T-cell (primary cell): ENCODE data around the gene FHOD3. TPM values are rescaled to one million over a fixed set of nuclear protein-coding genes. Genes with fewer than 3 reads are reported as not detected.

Source experiments
- ATAC-seq, 4 experiments: fragments of 200-7000 bp in 3 of 4; fragments of 150-1000 bp in 1 of 4; cut with Tn5 transposase; replicated peaks in 1 of 4; 1 replicate in 3 of 4; 2 replicates in 1 of 4; pipeline ENCODE4 v1.10.0; 2021; ENCODE audit warnings: moderate library complexity in 3 of 4, mild to moderate bottlenecking in 2 of 4, moderate number of reproducible peaks in 1 of 4
- CTCF ChIA-PET, 2 donors: fragments of 300-600 bp; sonication (Branson Sonifier 250); formaldehyde crosslinking; loops; one replicate each; lab custom pipeline; 2022; ENCODE audit warnings: antibody characterized with exemption in 2 of 2; lab: Charles Lee
- POLR2A ChIA-PET, 2 donors: fragments of 300-600 bp; sonication (Branson Sonifier 250); formaldehyde crosslinking; loops; one replicate each; lab custom pipeline; 2022; ENCODE audit warnings: antibody characterized with exemption in 2 of 2; lab: Charles Lee
- DNase-seq, 35 experiments: peaks; one replicate each; pipeline versions ENCODE4 v3.0.0 to v3.0.0-alpha.2; 2013 to 2023
- H3K27ac ChIP-seq: one replicate; pipeline ENCODE4 v1.5.1; 2013; ENCODE audit warnings: low read length
- H3K27me3 ChIP-seq, 2 experiments: replicated peaks in 1 of 2; 1 replicate in 1 of 2; 2 replicates in 1 of 2; pipeline versions ENCODE4 v1.6.1 to v1.7.0; 2013; ENCODE audit warnings: low read length in 1 of 2, mixed read lengths in 1 of 2; ENCODE audit not compliant: control insufficient read depth in 2 of 2, insufficient read depth in 2 of 2; ENCODE audit errors: extremely low read depth in 1 of 2
- H3K36me3 ChIP-seq, 2 donors: 1 replicate in 1 of 2; 2 replicates in 1 of 2; pipeline versions ENCODE4 v1.6.1 to v1.7.0; 2013; ENCODE audit warnings: low read length in 1 of 2; ENCODE audit not compliant: control insufficient read depth in 2 of 2, insufficient read depth in 1 of 2; ENCODE audit errors: extremely low read depth in 1 of 2
- H3K4me1 ChIP-seq, 2 experiments: 1 replicate in 1 of 2; 2 replicates in 1 of 2; pipeline versions ENCODE4 v1.6.1 to v1.7.0; 2013; ENCODE audit warnings: low read length in 2 of 2, mixed read lengths in 1 of 2; ENCODE audit not compliant: insufficient read depth in 2 of 2, control insufficient read depth in 1 of 2; ENCODE audit errors: extremely low read depth in 1 of 2
- H3K4me3 ChIP-seq, 2 donors: 1 replicate in 1 of 2; 2 replicates in 1 of 2; pipeline versions ENCODE4 v1.5.1 to v1.7.0; 2013; ENCODE audit warnings: mild to moderate bottlenecking in 2 of 2, low read length in 1 of 2, moderate library complexity in 1 of 2; ENCODE audit not compliant: control insufficient read depth in 1 of 2; ENCODE audit errors: extremely low read depth in 1 of 2
- H3K9me3 ChIP-seq: 2 replicates; pipeline ENCODE4 v1.7.0; 2013
- H3K27ac Mint-ChIP-seq, 2 donors: one replicate each; pipeline ENCODE4 v1.8.0; 2020 to 2021; ENCODE audit warnings: mild to moderate bottlenecking in 2 of 2, mixed read lengths in 2 of 2
- H3K27me3 Mint-ChIP-seq, 2 donors: one replicate each; pipeline ENCODE4 v1.8.0; 2021 to 2022; ENCODE audit warnings: mixed read lengths in 2 of 2
- H3K36me3 Mint-ChIP-seq: one replicate; pipeline ENCODE4 v1.8.0; 2021; ENCODE audit warnings: mixed read lengths
- H3K4me1 Mint-ChIP-seq, 3 donors: one replicate each; pipeline ENCODE4 v1.8.0; 2020 to 2022; ENCODE audit warnings: mixed read lengths in 3 of 3, mild to moderate bottlenecking in 1 of 3
- H3K4me3 Mint-ChIP-seq, 3 donors: one replicate each; pipeline ENCODE4 v1.8.0; 2020 to 2022; ENCODE audit warnings: mild to moderate bottlenecking in 3 of 3, mixed read lengths in 3 of 3, moderate library complexity in 3 of 3
- H3K9me3 Mint-ChIP-seq, 3 donors: one replicate each; pipeline ENCODE4 v1.8.0; 2020 to 2022; ENCODE audit warnings: mixed read lengths in 3 of 3
- WGBS: methylation state at CpG from one replicate; pipeline ENCODE4 v1.1.5; 2013; ENCODE audit warnings: missing lambda C conversion rate; ENCODE audit not compliant: insufficient coverage; 5-methylcytosine and 5-hydroxymethylcytosine counted together
- total RNA-seq, 35 experiments: library from RNA in 6 of 35; stranded (reverse) in 6 of 35; fragments of 120-200 nt in 1 of 35; gene quantifications; one replicate each; pipeline versions ENCODE4 v1.2.1 to v1.2.4 and lab custom pipeline; 2013 to 2026

The FHOD3 gene
- total RNA-seq, 5 donors from 2014 or later (not counting 1 experiment from before 2014, with no cell fraction given), result 0.06 TPM; not detected in 4

DNA sequence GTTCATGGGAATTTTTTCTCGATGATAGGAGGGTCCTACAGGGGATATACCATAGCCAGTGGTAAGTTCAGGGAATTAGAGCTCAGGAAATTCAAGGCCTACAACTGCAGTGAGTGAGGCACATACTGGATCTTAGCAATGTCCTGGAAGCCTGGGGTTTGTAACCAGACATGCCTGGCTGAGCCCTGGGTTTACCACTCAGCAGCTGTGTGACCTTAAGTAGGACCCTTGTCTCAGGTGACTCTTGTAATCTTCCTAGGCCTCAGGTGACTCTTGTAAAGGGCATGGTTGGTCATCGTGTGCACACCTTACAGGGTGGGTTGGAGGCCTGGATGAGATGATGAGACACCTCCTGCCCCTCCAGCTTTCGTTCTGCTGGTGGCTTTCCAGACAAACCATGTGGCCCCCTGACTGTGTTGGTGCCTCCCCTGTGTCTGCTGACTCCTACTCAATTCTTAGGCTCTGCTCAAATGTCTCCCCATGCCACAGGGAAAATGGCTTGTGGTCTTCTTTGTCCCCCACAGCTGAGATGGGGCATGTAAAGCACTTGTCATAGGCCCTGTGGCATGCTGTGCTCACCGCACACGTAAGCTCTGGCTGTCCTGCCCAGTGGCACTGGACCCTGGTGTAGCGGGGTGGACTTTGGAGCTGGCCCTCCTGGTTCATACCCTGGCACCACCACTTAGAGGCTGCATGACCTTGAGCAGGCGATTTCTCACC lies 94.1 kb downstream of the FHOD3 start:
- no peak for DNase-seq
- Histone ChIP-seq H3K27me3 (peaks cover 0 to 10% of the 10 kb centered on the region in 2 experiments), H3K4me3 (no peak overlapping the region), H3K9me3 (peaks cover 2% of the 10 kb centered on the region), H3K36me3 (no peaks in the 10 kb centered on the region), H3K27ac (no peak overlapping the region), H3K4me1 (no peaks in the 10 kb centered on the region)
- POLR2A ChIA-PET, result no interaction called here
- 77% methylated on average over 5 of the region's 7 CpGs for WGBS
- peaks cover 0 to 12% (median 2%) of the 10 kb centered on the region in 3 donors for H3K9me3 Mint-ChIP-seq
- H3K27me3 Mint-ChIP-seq, result peaks cover 3 to 5% of the 10 kb centered on the region in 2 donors
- H3K27ac Mint-ChIP-seq, result no peak overlapping the region
- no peaks in the 10 kb centered on the region for H3K4me1 Mint-ChIP-seq
- CTCF ChIA-PET, result no interaction called here
- H3K4me3 Mint-ChIP-seq, result no peak overlapping the region
- no peaks in the 10 kb centered on the region for H3K36me3 Mint-ChIP-seq
- ATAC-seq, result no peak

DNA sequence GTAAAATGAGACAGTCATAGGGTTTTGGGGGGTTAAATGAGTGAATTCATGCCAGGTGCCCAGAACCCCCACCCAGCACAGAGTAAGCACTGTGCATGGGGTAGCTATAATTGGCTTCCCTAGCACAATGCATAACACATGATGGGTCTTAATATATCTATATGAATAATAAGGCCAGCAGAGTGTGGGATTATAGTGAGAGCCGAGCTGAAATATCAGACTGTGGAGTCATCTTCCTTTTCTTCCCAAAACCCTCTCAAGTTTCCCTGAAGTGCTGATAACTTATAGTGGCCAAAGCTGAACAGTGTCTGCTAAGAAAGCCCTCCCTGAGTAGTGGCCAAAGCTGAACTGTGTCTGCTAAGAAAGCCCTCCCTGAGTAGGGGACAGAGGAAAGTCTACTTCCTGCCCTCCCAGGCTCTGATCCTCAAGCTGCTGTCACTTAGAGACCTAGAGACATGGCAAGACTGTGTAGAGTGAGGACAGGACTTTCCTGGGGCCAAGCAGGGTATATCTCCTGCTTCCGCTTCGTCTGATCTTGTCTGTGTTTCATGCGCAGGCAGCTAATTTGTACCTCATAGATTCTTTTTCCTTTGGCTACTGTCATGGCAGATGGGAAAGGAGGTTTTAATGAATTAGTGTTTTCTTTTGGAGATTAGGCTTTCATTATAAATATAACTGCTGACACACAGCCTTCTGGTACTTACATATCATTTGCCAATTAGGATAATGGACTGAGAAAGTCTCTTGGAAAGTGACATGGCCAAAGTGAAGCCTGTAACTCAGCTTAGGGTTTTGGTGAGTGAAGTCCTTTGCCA lies 94.9 kb downstream of the FHOD3 start:
- H3K36me3 ChIP-seq, result no peaks in the 10 kb centered on the region
- H3K9me3 Mint-ChIP-seq, result peaks cover 0 to 19% (median 2%) of the 10 kb centered on the region in 3 donors
- H3K27me3 ChIP-seq, result peaks cover 0 to 8% of the 10 kb centered on the region in 2 experiments
- no peak overlapping the region for H3K27ac ChIP-seq
- WGBS, result no CpG with 5 or more reads among the region's 4 CpGs
- peaks cover 6% of the 10 kb centered on the region for H3K9me3 ChIP-seq
- no peaks in the 10 kb centered on the region for H3K36me3 Mint-ChIP-seq
- ATAC-seq (no peak), DNase-seq (no peak)
- ChIA-PET CTCF (no interaction called here), POLR2A (no interaction called here)
- no peaks in the 10 kb centered on the region for H3K4me1 Mint-ChIP-seq
- no peak overlapping the region for H3K27ac Mint-ChIP-seq
- H3K4me3 ChIP-seq, result no peak overlapping the region
- H3K4me3 Mint-ChIP-seq, result no peak overlapping the region
- H3K4me1 ChIP-seq, result no peaks in the 10 kb centered on the region
- peaks cover 3 to 5% of the 10 kb centered on the region in 2 donors for H3K27me3 Mint-ChIP-seq

- no peaks in the 10 kb centered on the region for H3K36me3 Mint-ChIP-seq
- ChIA-PET POLR2A (no interaction called here), CTCF (no interaction called here)
- H3K4me3 Mint-ChIP-seq, result no peak overlapping the region
- ATAC-seq, result no peak
- DNase-seq, result no peak
- H3K4me1 Mint-ChIP-seq, result no peaks in the 10 kb centered on the region
- H3K27ac Mint-ChIP-seq, result no peak overlapping the region
- peaks cover 3 to 5% of the 10 kb centered on the region in 2 donors for H3K27me3 Mint-ChIP-seq
- Histone ChIP-seq H3K4me1 (no peaks in the 10 kb centered on the region), H3K27ac (no peak overlapping the region), H3K4me3 (no peak overlapping the region), H3K36me3 (no peaks in the 10 kb centered on the region), H3K27me3 (peaks cover 0 to 8% of the 10 kb centered on the region in 2 experiments), H3K9me3 (peaks cover 6% of the 10 kb centered on the region)
- H3K9me3 Mint-ChIP-seq, result peaks cover 0 to 19% (median 2%) of the 10 kb centered on the region in 3 donors
- WGBS, result 87% methylated on average over 3 of the region's 3 CpGs
Measured at GRCh38 chr18:36392979-36393287, 95.4 kb downstream of the FHOD3 start.

GRCh38 chr18:36394486-36394885 lies 97.0 kb downstream of the FHOD3 start:
- CTCF ChIA-PET, result no interaction called here
- no peak overlapping the region for H3K27ac ChIP-seq
- WGBS, result no CpG with 5 or more reads among the region's 3 CpGs
- Mint-ChIP-seq H3K4me3 (no peak overlapping the region), H3K4me1 (no peaks in the 10 kb centered on the region), H3K27me3 (peaks cover 6 to 14% of the 10 kb centered on the region in 2 donors), H3K36me3 (no peaks in the 10 kb centered on the region), H3K27ac (no peak overlapping the region), H3K9me3 (peaks cover 0 to 19% (median 2%) of the 10 kb centered on the region in 3 donors)
- ATAC-seq, result no peak
- H3K9me3 ChIP-seq, result peaks cover 6% of the 10 kb centered on the region
- POLR2A ChIA-PET, result interaction anchor here in 1 of 2 donors (0.6 kb wide), 1 partner anchor 55 kb away, joined by 6 read pairs; no protein-coding TSS in a partner anchor
- H3K27me3 ChIP-seq, result peaks cover 0 to 8% of the 10 kb centered on the region in 2 experiments
- no peak overlapping the region for H3K4me3 ChIP-seq
- no peak for DNase-seq
- no peaks in the 10 kb centered on the region for H3K36me3 ChIP-seq
- H3K4me1 ChIP-seq, result no peaks in the 10 kb centered on the region

- no peak for DNase-seq
- ChIA-PET CTCF (no interaction called here), POLR2A (no interaction called here)
- H3K9me3 Mint-ChIP-seq, result peaks cover 0 to 19% (median 2%) of the 10 kb centered on the region in 3 donors
- Histone ChIP-seq H3K27ac (no peak overlapping the region), H3K4me3 (no peak overlapping the region), H3K36me3 (no peaks in the 10 kb centered on the region), H3K27me3 (peaks cover 0 to 8% of the 10 kb centered on the region in 2 experiments), H3K9me3 (peaks cover 6% of the 10 kb centered on the region), H3K4me1 (no peaks in the 10 kb centered on the region)
- no peak for ATAC-seq
- H3K4me1 Mint-ChIP-seq, result no peaks in the 10 kb centered on the region
- H3K4me3 Mint-ChIP-seq, result no peak overlapping the region
- no peak overlapping the region for H3K27ac Mint-ChIP-seq
- H3K27me3 Mint-ChIP-seq, result peaks cover 12 to 20% of the 10 kb centered on the region in 2 donors
- no peaks in the 10 kb centered on the region for H3K36me3 Mint-ChIP-seq
Measured at GRCh38 chr18:36396190-36396589, 98.7 kb downstream of the FHOD3 start.

- H3K36me3 Mint-ChIP-seq, result no peaks in the 10 kb centered on the region
- ChIA-PET CTCF (no interaction called here), POLR2A (no interaction called here)
- no peak overlapping the region for H3K27ac ChIP-seq
- peaks cover 12 to 20% of the 10 kb centered on the region in 2 donors for H3K27me3 Mint-ChIP-seq
- no peaks in the 10 kb centered on the region for H3K4me1 Mint-ChIP-seq
- DNase-seq (no peak), ATAC-seq (no peak)
- peaks cover 6% of the 10 kb centered on the region for H3K9me3 ChIP-seq
- peaks cover 0 to 19% (median 2%) of the 10 kb centered on the region in 3 donors for H3K9me3 Mint-ChIP-seq
- H3K36me3 ChIP-seq, result no peaks in the 10 kb centered on the region
- no peak overlapping the region for H3K4me3 Mint-ChIP-seq
- H3K27ac Mint-ChIP-seq, result no peak overlapping the region
- no peaks in the 10 kb centered on the region for H3K4me1 ChIP-seq
- no peak overlapping the region for H3K4me3 ChIP-seq
- peaks cover 0 to under 1% of the 10 kb centered on the region in 2 experiments for H3K27me3 ChIP-seq
Measured at GRCh38 chr18:36397033-36397432, 99.5 kb downstream of the FHOD3 start.
